HepG2 (cell line): ENCODE measurements around the gene SLC11A1. TPM values are rescaled to one million over a fixed set of nuclear protein-coding genes. Genes with fewer than 3 reads are reported as not detected.

Experiments used
- ARID2 ChIP-seq: sonication (generic); formaldehyde crosslinking; IDR thresholded peaks from 2 replicates; pipeline ENCODE4 v1.8.1; 2022; ENCODE audit warnings: mild to moderate bottlenecking, missing genetic modification reagents, borderline replicate concordance
- ATF3 ChIP-seq: sonication (generic); formaldehyde crosslinking; IDR thresholded peaks from 2 replicates; pipeline ENCODE4 v1.4.0; 2020; ENCODE audit warnings: missing genetic modification reagents
- CERS6 ChIP-seq: sonication (generic); formaldehyde crosslinking; IDR thresholded peaks from 2 replicates; pipeline ENCODE4 v1.5.0; 2020; ENCODE audit warnings: missing genetic modification reagents
- CREB1 ChIP-seq, 2 experiments: fragments of 450-650 bp in 1 of 2; IDR thresholded peaks; 2 replicates each; pipeline ENCODE4 v1.6.1; 2016 to 2017; ENCODE audit warnings: control low read depth in 1 of 2, mild to moderate bottlenecking in 1 of 2, missing compliant biosample characterization in 1 of 2, missing genetic modification characterization in 1 of 2
- JARID2 ChIP-seq: sonication (generic); formaldehyde crosslinking; IDR thresholded peaks from 2 replicates; pipeline ENCODE4 v1.8.1; 2023; ENCODE audit warnings: missing genetic modification reagents, inconsistent platforms; ENCODE audit not compliant: insufficient replicate concordance
- MIER2 ChIP-seq: IDR thresholded peaks from 2 replicates; pipeline ENCODE4 v1.6.1; 2016; ENCODE audit warnings: missing biosample characterization, missing genetic modification reagents
- MXD1 ChIP-seq: sonication (generic); formaldehyde crosslinking; IDR thresholded peaks from 2 replicates; pipeline ENCODE4 v1.4.0; 2020; ENCODE audit warnings: mild to moderate bottlenecking, missing genetic modification reagents
- MYNN ChIP-seq: sonication (generic); formaldehyde crosslinking; IDR thresholded peaks from 2 replicates; pipeline ENCODE4 v1.4.0; 2020; ENCODE audit warnings: mild to moderate bottlenecking, low read depth, missing genetic modification reagents
- NCOA5 ChIP-seq: sonication (generic); formaldehyde crosslinking; IDR thresholded peaks from 2 replicates; pipeline ENCODE4 v1.4.0; 2020; ENCODE audit warnings: missing genetic modification reagents
- PATZ1 ChIP-seq: sonication (generic); formaldehyde crosslinking; IDR thresholded peaks from 2 replicates; pipeline ENCODE4 v1.4.0; 2020; ENCODE audit warnings: missing genetic modification reagents
- PCBP1 ChIP-seq: fragments of 200-400 bp; formaldehyde crosslinking; IDR thresholded peaks from 2 replicates; pipeline ENCODE4 v1.6.1; 2017; ENCODE audit warnings: mild to moderate bottlenecking, low read depth, low read length, borderline replicate concordance
- PHF20 ChIP-seq: sonication (generic); formaldehyde crosslinking; IDR thresholded peaks from 2 replicates; pipeline ENCODE4 v1.5.0; 2020; ENCODE audit warnings: mild to moderate bottlenecking, missing genetic modification reagents
- SNAI1 ChIP-seq: sonication (generic); formaldehyde crosslinking; IDR thresholded peaks from 2 replicates; pipeline ENCODE4 v1.5.0; 2020; ENCODE audit warnings: mild to moderate bottlenecking, missing genetic modification reagents, borderline replicate concordance
- TFDP1 ChIP-seq: IDR thresholded peaks from 2 replicates; pipeline ENCODE4 v1.6.1; 2016; ENCODE audit warnings: missing compliant biosample characterization, missing genetic modification reagents, borderline replicate concordance
- TFDP2 ChIP-seq: sonication (generic); formaldehyde crosslinking; IDR thresholded peaks from 2 replicates; pipeline ENCODE4 v1.4.0; 2020; ENCODE audit warnings: missing genetic modification reagents
- WIZ ChIP-seq: sonication (generic); formaldehyde crosslinking; IDR thresholded peaks from 2 replicates; pipeline ENCODE4 v1.5.1; 2020; ENCODE audit warnings: mild to moderate bottlenecking, missing genetic modification reagents
- ZBTB1 ChIP-seq: sonication (generic); formaldehyde crosslinking; IDR thresholded peaks from 2 replicates; pipeline ENCODE4 v1.4.0; 2020; ENCODE audit warnings: missing genetic modification reagents, borderline replicate concordance
- ZFYVE20 ChIP-seq: sonication (generic); formaldehyde crosslinking; IDR thresholded peaks from 2 replicates; pipeline ENCODE4 v1.8.0; 2023; ENCODE audit warnings: low read depth, mild to moderate bottlenecking, moderate library complexity, missing genetic modification reagents, borderline replicate concordance
- ZNF773 ChIP-seq: sonication (generic); formaldehyde crosslinking; IDR thresholded peaks from 2 replicates; pipeline ENCODE4 v1.4.0; 2020; ENCODE audit warnings: missing genetic modification reagents, borderline replicate concordance
- polyA plus RNA-seq, 8 experiments: library from polyadenylated mRNA; depleted of rRNA in 3 of 8; stranded (reverse) in 7 of 8; unstranded in 1 of 8; fragments of >200 nt; fragmentation: Illumina TruSeq in 4 of 8; extraction: Trizol in 4 of 8; gene quantifications; 2 replicates each; pipeline versions ENCODE4 v1.2.1 to v1.2.3, GENCODE V29; 2011 to 2016; ENCODE audit warnings: low read depth in 4 of 8, missing spikeins in 1 of 8, mixed read lengths in 1 of 8; ENCODE audit not compliant: insufficient read depth in 1 of 8
- total RNA-seq, 5 experiments: library from RNA; depleted of rRNA; stranded (reverse); fragments of >200 nt; fragmentation: Illumina TruSeq; extraction: Trizol; gene quantifications; 2 replicates each; pipeline ENCODE4 v1.2.3, GENCODE V29; 2016; ENCODE audit warnings: low read depth in 1 of 5

SLC11A1 gene
- total and polyA plus RNA-seq, 2 of the 13 experiments (the other 11 are each of a cell fraction or from before 2014, with no cell fraction given) = 0.33 to 2.3 TPM

- TF ChIP-seq TFDP2 (CRISPR knock-in tag) (peak; percentile 63), ARID2 (peak; percentile 33; the same call in 1 of the 2 replicates), NCOA5 (CRISPR knock-in tag) (no peak), ZNF773 (CRISPR knock-in tag) (no peak), MYNN (CRISPR knock-in tag) (peak; percentile 60; the same call in 1 of the 2 replicates), TFDP1 (CRISPR knock-in tag) (0 out of 2 replicates have a peak, but pooled peaks have one; percentile 43), PCBP1 (peak; percentile 97), ZFYVE20 (peak; percentile 82; the same call in 1 of the 2 replicates), CREB1 (IDR thresholded peaks at IDR 0.05) (peak; percentile 2; the same call in 1 of the 2 replicates), CREB1 (CRISPR knock-in tag; IDR thresholded peaks at IDR 0.05) (no peak), JARID2 (CRISPR knock-in tag) (peak; percentile 36), CERS6 (CRISPR knock-in tag) (no peak), MIER2 (CRISPR knock-in tag) (peak; percentile 50; the same call in 1 of the 2 replicates), MXD1 (peak; percentile 83), ATF3 (CRISPR knock-in tag) (peak; percentile 42; the same call in 1 of the 2 replicates), SNAI1 (CRISPR knock-in tag) (peak; percentile 86; the same call in 1 of the 2 replicates), PHF20 (peak; percentile 69), PATZ1 (CRISPR knock-in tag) (peak; percentile 88), WIZ (CRISPR knock-in tag) (no peak), ZBTB1 (CRISPR knock-in tag) (peak; percentile 85; the same call in 1 of the 2 replicates)
Measured at GRCh38 chr2:218400167-218400929, 18.3 kb downstream of the SLC11A1 start (continued).
